Sigmoid colon (tissue), 7 donors: Measurements from ENCODE around the gene CERS1. TPM values are rescaled to one million over a fixed set of nuclear protein-coding genes. Genes with fewer than 3 reads are reported as not detected.

Experiments used
- DNase-seq: peaks from one replicate; pipeline ENCODE4 v3.0.0-alpha.2; 2019
- H3K27ac ChIP-seq, 4 donors: fragments of 200-600 bp; sonication (generic); one replicate each; pipeline ENCODE4 v1.5.1; 2016 to 2019; ENCODE audit warnings: mild to moderate bottlenecking in 1 of 4
- H3K27me3 ChIP-seq, 3 donors: fragments of 200-600 bp; sonication (generic); one replicate each; pipeline ENCODE4 v1.5.1; 2019; ENCODE audit warnings: mild to moderate bottlenecking in 1 of 3
- H3K36me3 ChIP-seq, 4 donors: fragments of 200-600 bp; sonication (generic); one replicate each; pipeline ENCODE4 v1.5.1; 2016 to 2019
- H3K4me1 ChIP-seq, 4 donors: fragments of 200-600 bp; sonication (generic); one replicate each; pipeline ENCODE4 v1.5.1; 2017 to 2019
- H3K4me3 ChIP-seq, 4 donors: fragments of 200-600 bp; sonication (generic); one replicate each; pipeline ENCODE4 v1.5.1; 2017 to 2019; ENCODE audit warnings: mild to moderate bottlenecking in 2 of 4, moderate library complexity in 1 of 4
- H3K9me3 ChIP-seq, 4 donors: fragments of 200-600 bp in 3 of 4; sonication (generic) in 3 of 4; one replicate each; pipeline versions ENCODE4 v1.5.1 to v1.6.1; 2013 to 2019
- CTCF ChIP-seq, 4 experiments: fragments of 450-650 bp in 3 of 4; fragments of 200-600 bp in 1 of 4; IDR thresholded peaks; one replicate each; pipeline ENCODE4 v1.5.1; 2016 to 2019; ENCODE audit warnings: antibody characterized with exemption in 4 of 4, mild to moderate bottlenecking in 3 of 4, moderate library complexity in 2 of 4
- EP300 ChIP-seq, 4 donors: sonication (generic); formaldehyde crosslinking; IDR thresholded peaks; one replicate each; pipeline ENCODE4 v1.6.1; 2017; ENCODE audit warnings: antibody characterized with exemption in 4 of 4
- POLR2A ChIP-seq, 2 donors: fragments of 450-650 bp; IDR thresholded peaks; one replicate each; pipeline ENCODE4 v1.6.1; 2016; ENCODE audit warnings: antibody characterized with exemption in 2 of 2, mild to moderate bottlenecking in 2 of 2, moderate library complexity in 2 of 2
- POLR2AphosphoS5 ChIP-seq, 4 donors: sonication (generic); formaldehyde crosslinking; IDR thresholded peaks; one replicate each; pipeline ENCODE4 v1.6.1; 2017; ENCODE audit warnings: antibody characterized with exemption in 4 of 4
- WGBS, 2 donors: extraction: QIAGEN DNeasy Blood & Tissue Kit; methylation state at CpG; one replicate each; pipeline ENCODE4 v1.1.7; 2013; 5-methylcytosine and 5-hydroxymethylcytosine counted together
- intact Hi-C: fragments of 100-400 bp; cut with DNase I; formaldehyde crosslinking; loops from one replicate; pipeline ENCODE4 v1.15.1; 2023
- polyA plus RNA-seq, 3 donors: library from polyadenylated mRNA; stranded (reverse); fragments of 200-250 nt; gene quantifications; one replicate each; pipeline ENCODE4 v1.2.3, GENCODE V29; 2013
- total RNA-seq, 4 donors: library from RNA; depleted of rRNA; stranded (reverse); fragments of >200 nt; gene quantifications; one replicate each; pipeline ENCODE4 v1.1.0, GENCODE V29; 2016
- donor health status: healthy with polysubstance abuse.
- donor health status: Bipolar disorder and iron deficiency.
- donor health status: healthy.

The CERS1 gene
- total and polyA plus RNA-seq, 7 donors = 0.36 to 3.6 (median 0.70) TPM; not detected in 2

- Histone ChIP-seq H3K27ac (no peak overlapping the region), H3K4me1 (peaks cover 0 to 10% (median 5%) of the 10 kb centered on the region in 4 donors), H3K27me3 (no peaks in the 10 kb centered on the region), H3K4me3 (no peak overlapping the region), H3K9me3 (no peaks in the 10 kb centered on the region), H3K36me3 (peaks cover 25 to 77% (median 40%) of the 10 kb centered on the region in 4 donors)
- TF ChIP-seq EP300 (IDR thresholded peaks at IDR 0.05) = no peak
- no peak for TF ChIP-seq POLR2AphosphoS5 (IDR thresholded peaks at IDR 0.05)
- TF ChIP-seq CTCF (IDR thresholded peaks at IDR 0.05) = no peak
- WGBS, 2 donors = 92% methylated on average over 26 of the region's 26 CpGs
- DNase-seq = no peak
- intact Hi-C loops = no loop called here
Measured at GRCh38 chr19:18928018-18928805, 32.3 kb upstream of the CERS1 start.

GRCh38 chr19:18924684-18925213, 28.8 kb upstream of the CERS1 start:
- no peaks in the 10 kb centered on the region for H3K27me3 ChIP-seq
- H3K4me1 ChIP-seq = peaks cover 0 to 16% (median 10%) of the 10 kb centered on the region in 4 donors
- no peak overlapping the region for H3K4me3 ChIP-seq
- H3K9me3 ChIP-seq = no peaks in the 10 kb centered on the region
- intact Hi-C loops = no loop called here
- H3K36me3 ChIP-seq = peaks cover 34 to 83% (median 56%) of the 10 kb centered on the region in 4 donors
- TF ChIP-seq POLR2A (IDR thresholded peaks at IDR 0.05) = no peak
- no peak for TF ChIP-seq EP300 (IDR thresholded peaks at IDR 0.05)
- TF ChIP-seq CTCF (IDR thresholded peaks at IDR 0.05) = no peak
- no peak for TF ChIP-seq POLR2AphosphoS5 (IDR thresholded peaks at IDR 0.05)
- no peak for DNase-seq
- 96 to 97% methylated on average over 15 of the region's 15 CpGs for WGBS, 2 donors
- H3K27ac ChIP-seq = no peak overlapping the region

GRCh38 chr19:18922228-18922985, 26.4 kb upstream of the CERS1 start:
- intact Hi-C loops = no loop called here
- Histone ChIP-seq H3K4me3 (no peak overlapping the region), H3K9me3 (no peaks in the 10 kb centered on the region), H3K4me1 (peaks cover 0 to 29% (median 22%) of the 10 kb centered on the region in 4 donors), H3K27ac (no peak overlapping the region), H3K36me3 (peaks cover 34 to 60% (median 45%) of the 10 kb centered on the region in 4 donors), H3K27me3 (no peaks in the 10 kb centered on the region)
- 90 to 93% methylated on average over 29 of the region's 29 CpGs for WGBS, 2 donors
- no peak for TF ChIP-seq EP300 (IDR thresholded peaks at IDR 0.05)
- TF ChIP-seq POLR2A (IDR thresholded peaks at IDR 0.05) = no peak
- TF ChIP-seq POLR2AphosphoS5 (IDR thresholded peaks at IDR 0.05) = no peak
- TF ChIP-seq CTCF (IDR thresholded peaks at IDR 0.05) = no peak
- no peak for DNase-seq

GRCh38 chr19:18921593-18921992, 25.6 kb upstream of the CERS1 start:
- Histone ChIP-seq H3K4me1 (peaks cover 0 to 36% (median 24%) of the 10 kb centered on the region in 4 donors), H3K27ac (no peak overlapping the region), H3K27me3 (no peaks in the 10 kb centered on the region), H3K36me3 (peaks cover 34 to 54% (median 44%) of the 10 kb centered on the region in 4 donors), H3K4me3 (no peak overlapping the region), H3K9me3 (no peaks in the 10 kb centered on the region)
- TF ChIP-seq POLR2A (IDR thresholded peaks at IDR 0.05) (no peak), POLR2AphosphoS5 (IDR thresholded peaks at IDR 0.05) (no peak), EP300 (IDR thresholded peaks at IDR 0.05) (no peak), CTCF (IDR thresholded peaks at IDR 0.05) (no peak)
- no peak for DNase-seq
- 95 to 96% methylated on average over 17 of the region's 17 CpGs for WGBS, 2 donors
- intact Hi-C loops = no loop called here
